Measurements from ENCODE around the gene SLC47A1. TPM values are rescaled to one million over a fixed set of nuclear protein-coding genes. Genes with fewer than 3 reads are reported as not detected.

Gene SLC47A1
- total RNA-seq, 4 donors from 2014 or later, result 19.1 to 53.0 (median 39.2) TPM

DNA sequence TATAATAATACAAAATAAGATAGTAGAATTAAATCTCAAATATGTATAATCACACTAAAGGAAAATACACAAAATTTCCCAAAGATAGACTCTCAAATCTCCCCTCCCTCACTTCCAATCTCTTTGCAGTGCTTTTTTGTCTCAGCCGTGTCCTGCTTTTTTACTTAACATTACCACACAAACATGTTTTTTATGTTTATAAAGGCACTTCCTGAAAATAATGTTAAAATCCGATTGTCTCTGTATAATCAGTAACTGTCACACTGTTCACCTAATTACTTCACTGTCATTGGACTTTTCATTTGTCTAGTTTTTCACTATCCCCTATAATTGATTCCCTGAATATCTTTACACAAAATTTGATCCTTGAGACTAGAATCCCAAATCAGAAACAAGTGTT lies 76.7 kb downstream of the SLC47A1 start:
- TF ChIP-seq POLR2AphosphoS5 (IDR thresholded peaks at IDR 0.05), result no peak
- TF ChIP-seq, protein P1, sequence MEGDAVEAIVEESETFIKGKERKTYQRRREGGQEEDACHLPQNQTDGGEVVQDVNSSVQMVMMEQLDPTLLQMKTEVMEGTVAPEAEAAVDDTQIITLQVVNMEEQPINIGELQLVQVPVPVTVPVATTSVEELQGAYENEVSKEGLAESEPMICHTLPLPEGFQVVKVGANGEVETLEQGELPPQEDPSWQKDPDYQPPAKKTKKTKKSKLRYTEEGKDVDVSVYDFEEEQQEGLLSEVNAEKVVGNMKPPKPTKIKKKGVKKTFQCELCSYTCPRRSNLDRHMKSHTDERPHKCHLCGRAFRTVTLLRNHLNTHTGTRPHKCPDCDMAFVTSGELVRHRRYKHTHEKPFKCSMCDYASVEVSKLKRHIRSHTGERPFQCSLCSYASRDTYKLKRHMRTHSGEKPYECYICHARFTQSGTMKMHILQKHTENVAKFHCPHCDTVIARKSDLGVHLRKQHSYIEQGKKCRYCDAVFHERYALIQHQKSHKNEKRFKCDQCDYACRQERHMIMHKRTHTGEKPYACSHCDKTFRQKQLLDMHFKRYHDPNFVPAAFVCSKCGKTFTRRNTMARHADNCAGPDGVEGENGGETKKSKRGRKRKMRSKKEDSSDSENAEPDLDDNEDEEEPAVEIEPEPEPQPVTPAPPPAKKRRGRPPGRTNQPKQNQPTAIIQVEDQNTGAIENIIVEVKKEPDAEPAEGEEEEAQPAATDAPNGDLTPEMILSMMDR (IDR thresholded peaks at IDR 0.05), result no peak
- no peak for TF ChIP-seq POLR2A (IDR thresholded peaks at IDR 0.05)
- TF ChIP-seq EP300 (IDR thresholded peaks at IDR 0.05), result no peak
- H3K4me1 ChIP-seq, result no peaks in the 10 kb centered on the region
- no peaks in the 10 kb centered on the region for H3K9me3 ChIP-seq
- H3K36me3 ChIP-seq, result no peaks in the 10 kb centered on the region
- no peak overlapping the region for H3K4me3 ChIP-seq
- DNase-seq (ENCODE audit: low spot score in 2 of 2), result no peak
- no peaks in the 10 kb centered on the region for H3K27me3 ChIP-seq
- WGBS, result 58% methylated on average over 2 of the region's 2 CpGs
- H3K27ac ChIP-seq, result no peak overlapping the region

DNA sequence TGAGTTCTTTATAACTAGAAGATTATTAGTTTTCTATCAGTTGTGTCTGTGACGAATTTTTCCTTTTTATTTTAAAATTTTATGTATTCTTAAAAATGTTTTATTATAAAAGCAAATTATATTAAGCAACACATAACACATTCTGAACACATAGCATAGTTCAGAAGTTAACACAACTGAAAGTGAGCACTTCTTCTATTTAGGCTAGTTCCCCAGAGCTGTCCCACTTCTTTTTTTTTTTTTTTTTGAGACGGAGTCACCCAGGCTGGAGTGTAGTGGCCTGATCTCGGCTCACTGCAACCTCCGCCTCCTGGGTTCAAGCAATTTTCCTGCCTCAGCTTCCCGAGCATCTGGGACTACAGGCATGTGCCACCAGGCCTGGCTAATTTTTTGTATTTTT lies 77.2 kb downstream of the SLC47A1 start:
- no peak overlapping the region for H3K4me3 ChIP-seq
- H3K27me3 ChIP-seq, result no peaks in the 10 kb centered on the region
- H3K9me3 ChIP-seq, result no peaks in the 10 kb centered on the region
- no peak overlapping the region for H3K27ac ChIP-seq
- WGBS, result 90% methylated on average over 5 of the region's 5 CpGs
- H3K36me3 ChIP-seq, result no peaks in the 10 kb centered on the region
- no peak for DNase-seq (ENCODE audit: low spot score in 2 of 2)
- no peak for TF ChIP-seq EP300 (IDR thresholded peaks at IDR 0.05)
- no peak for TF ChIP-seq POLR2AphosphoS5 (IDR thresholded peaks at IDR 0.05)
- TF ChIP-seq, protein P1 (IDR thresholded peaks at IDR 0.05), result no peak
- no peak for TF ChIP-seq POLR2A (IDR thresholded peaks at IDR 0.05)
- no peaks in the 10 kb centered on the region for H3K4me1 ChIP-seq

DNA sequence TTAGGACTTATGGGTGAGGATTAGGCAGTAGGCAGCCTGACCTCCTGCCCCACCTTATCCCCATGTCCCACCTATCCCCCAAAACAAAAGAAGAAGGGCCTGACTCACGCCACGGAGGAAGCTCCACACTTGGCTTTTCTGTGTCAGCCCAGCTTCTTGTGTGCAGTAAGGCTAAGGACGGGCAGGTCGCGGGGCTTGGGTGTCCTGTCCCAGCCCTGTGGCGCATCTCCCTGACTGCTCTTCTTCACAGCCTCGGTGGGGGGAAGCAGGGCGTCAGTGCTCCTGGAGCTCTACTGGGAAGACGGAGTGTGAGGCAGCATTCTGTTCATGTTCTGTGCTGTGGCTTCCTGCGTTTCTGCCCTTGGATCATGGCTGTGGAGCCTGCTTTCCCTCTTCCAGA lies 80.3 kb downstream of the SLC47A1 start:
- Histone ChIP-seq H3K27ac (no peak overlapping the region), H3K4me1 (no peaks in the 10 kb centered on the region), H3K27me3 (no peaks in the 10 kb centered on the region), H3K9me3 (peaks cover 3% of the 10 kb centered on the region), H3K4me3 (no peak overlapping the region), H3K36me3 (no peaks in the 10 kb centered on the region)
- 90% methylated on average over 6 of the region's 10 CpGs for WGBS
- no peak for DNase-seq (ENCODE audit: low spot score in 2 of 2)
- TF ChIP-seq EP300 (IDR thresholded peaks at IDR 0.05), result no peak
- no peak for TF ChIP-seq POLR2A (IDR thresholded peaks at IDR 0.05)
- TF ChIP-seq POLR2AphosphoS5 (IDR thresholded peaks at IDR 0.05), result no peak
- TF ChIP-seq, protein P1 (IDR thresholded peaks at IDR 0.05), result no peak

DNA sequence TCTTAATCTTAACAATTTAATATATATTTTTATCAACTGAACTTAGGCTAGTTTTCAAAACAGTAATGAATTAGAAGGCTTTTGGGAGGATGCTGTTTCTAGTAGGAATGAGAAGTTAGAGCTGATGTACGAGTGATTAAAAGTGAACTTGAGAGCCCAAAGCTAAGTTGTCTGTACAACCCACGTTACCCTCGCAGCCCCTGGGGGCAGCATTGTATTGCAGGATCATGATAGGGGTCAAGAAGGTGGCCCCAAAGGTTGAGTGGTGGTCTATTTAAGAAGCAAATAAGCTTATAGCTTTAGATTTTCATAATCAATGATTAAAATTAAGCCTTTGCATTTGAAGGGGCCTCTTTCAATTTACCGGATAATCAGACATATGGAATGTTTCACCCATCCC lies 81.2 kb downstream of the SLC47A1 start:
- Histone ChIP-seq H3K27me3 (no peaks in the 10 kb centered on the region), H3K36me3 (no peaks in the 10 kb centered on the region), H3K4me3 (no peak overlapping the region), H3K4me1 (no peaks in the 10 kb centered on the region), H3K9me3 (peaks cover 11% of the 10 kb centered on the region), H3K27ac (no peak overlapping the region)
- WGBS, result 94% methylated on average over 4 of the region's 4 CpGs
- no peak for DNase-seq (ENCODE audit: low spot score in 2 of 2)
- TF ChIP-seq POLR2A (IDR thresholded peaks at IDR 0.05), result no peak
- TF ChIP-seq, protein P1 (IDR thresholded peaks at IDR 0.05), result no peak

DNA sequence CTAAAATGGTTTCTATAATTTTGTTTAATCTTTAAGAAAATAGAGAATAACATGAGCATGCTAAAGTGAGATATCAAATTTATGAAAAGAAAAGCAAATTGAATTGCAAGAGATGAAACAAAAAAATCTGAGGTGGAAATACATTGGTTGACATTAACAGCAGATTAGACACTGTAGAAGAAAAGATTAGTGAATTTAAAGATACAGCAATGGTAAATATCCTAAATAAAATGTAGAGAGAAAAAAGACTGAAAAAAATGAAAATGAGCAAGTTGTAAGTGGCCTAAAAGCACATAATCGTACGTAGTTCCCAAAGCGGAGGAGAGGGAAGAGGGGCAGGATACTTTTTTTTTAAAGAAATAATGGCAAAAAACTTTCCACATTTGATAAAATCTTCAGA lies 84.4 kb downstream of the SLC47A1 start:
- no peaks in the 10 kb centered on the region for H3K4me1 ChIP-seq
- TF ChIP-seq EP300 (IDR thresholded peaks at IDR 0.05) (no peak), POLR2A (IDR thresholded peaks at IDR 0.05) (no peak), POLR2AphosphoS5 (IDR thresholded peaks at IDR 0.05) (no peak)
- TF ChIP-seq, protein P1 (IDR thresholded peaks at IDR 0.05), result no peak
- 94% methylated on average over 3 of the region's 3 CpGs for WGBS
- no peaks in the 10 kb centered on the region for H3K27me3 ChIP-seq
- H3K36me3 ChIP-seq, result no peaks in the 10 kb centered on the region
- H3K9me3 ChIP-seq, result peaks cover 23% of the 10 kb centered on the region
- no peak overlapping the region for H3K27ac ChIP-seq
- H3K4me3 ChIP-seq, result no peak overlapping the region
- no peak for DNase-seq (ENCODE audit: low spot score in 2 of 2)
